Activated CD4-positive, CD25-positive, alpha-beta regulatory T cell treated with anti-CD3 and anti-CD28 coated beads, Interleukin-2, amount 50 U/mL, for 24 hours (primary cell): ENCODE results near the gene SLC1A4.
"Not testable (repeated sequence)": the region's sequence is repeated elsewhere in the genome, so short reads cannot be mapped to it uniquely, and the experiment has no call there.

Source experiments
- ATAC-seq, 2 donors: fragments of 150-1000 bp; cut with Tn5 transposase; one replicate each; pipeline ENCODE4 v1.10.0; 2021; ENCODE audit warnings: mild to moderate bottlenecking in 1 of 2, moderate library complexity in 1 of 2

SLC1A4 gene

DNA sequence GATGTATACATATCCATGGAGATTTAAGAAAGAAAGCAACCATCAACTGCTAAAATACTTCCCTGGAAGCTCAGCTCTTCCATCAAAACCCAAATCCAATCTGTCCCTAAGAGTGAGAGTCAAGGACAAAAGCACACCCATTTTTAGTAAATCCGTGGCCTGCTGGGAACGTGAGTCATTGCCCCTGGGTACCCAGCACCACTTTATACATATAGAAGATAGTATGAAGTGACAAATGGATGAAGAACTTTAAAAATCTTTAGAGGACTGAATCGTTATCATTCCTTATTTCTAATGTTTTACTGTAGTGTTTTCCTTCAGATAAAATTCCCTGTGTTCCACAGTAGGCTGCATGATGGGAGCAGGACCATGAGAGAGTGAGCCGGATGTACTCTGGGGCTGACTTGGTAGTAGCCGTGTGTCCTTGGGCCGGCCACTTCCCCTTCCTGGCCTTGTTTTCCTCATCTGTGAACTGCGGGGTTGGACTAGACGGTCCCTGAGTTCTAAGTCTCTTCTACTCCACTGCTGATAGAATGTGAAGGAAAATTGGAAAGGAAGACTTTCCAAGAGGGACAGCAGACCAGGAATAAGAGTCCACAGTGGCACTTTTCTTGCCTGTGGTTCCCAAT, 38.5 kb downstream of the SLC1A4 start:
- ATAC-seq = no peak

DNA sequence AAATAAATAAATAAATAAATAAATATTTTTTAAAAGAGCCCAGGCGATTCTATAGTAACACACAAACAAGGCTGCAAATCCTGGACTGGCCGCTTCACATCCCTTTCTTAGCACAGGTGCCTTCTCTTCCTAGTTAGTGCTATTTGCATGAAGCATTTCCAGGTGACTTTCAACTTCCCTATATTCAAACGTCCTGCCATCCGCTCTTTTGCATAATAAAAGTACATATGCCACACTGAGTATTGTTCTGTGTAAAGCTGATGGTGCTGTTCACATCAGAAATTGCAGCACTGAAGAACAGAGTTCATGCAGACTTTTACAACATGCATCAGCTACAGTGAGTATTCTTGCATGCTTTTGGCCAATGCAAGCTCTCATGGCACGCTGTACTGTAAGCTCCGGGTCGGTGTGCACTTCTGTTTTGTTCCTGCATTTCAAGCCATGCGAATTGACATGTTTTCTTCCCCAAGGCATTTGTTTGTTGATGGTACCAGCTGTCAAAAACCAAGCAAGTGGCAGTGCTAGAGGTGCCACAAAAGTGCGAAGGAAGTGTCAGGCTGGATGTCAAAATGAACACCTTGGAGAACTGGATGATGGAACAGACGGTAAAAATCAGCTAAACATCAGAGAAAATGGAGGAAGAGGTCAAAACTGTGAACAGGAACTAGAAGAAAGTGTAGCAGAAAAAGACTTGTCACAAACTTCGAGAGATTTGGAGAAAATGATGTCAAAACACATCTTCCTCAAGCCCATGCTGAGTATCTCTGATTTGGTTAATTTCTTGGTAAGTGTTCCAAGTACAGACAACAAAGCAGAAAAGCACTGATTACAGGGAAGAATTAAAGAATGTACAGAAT, 41.5 kb downstream of the SLC1A4 start:
- no peak for ATAC-seq

DNA sequence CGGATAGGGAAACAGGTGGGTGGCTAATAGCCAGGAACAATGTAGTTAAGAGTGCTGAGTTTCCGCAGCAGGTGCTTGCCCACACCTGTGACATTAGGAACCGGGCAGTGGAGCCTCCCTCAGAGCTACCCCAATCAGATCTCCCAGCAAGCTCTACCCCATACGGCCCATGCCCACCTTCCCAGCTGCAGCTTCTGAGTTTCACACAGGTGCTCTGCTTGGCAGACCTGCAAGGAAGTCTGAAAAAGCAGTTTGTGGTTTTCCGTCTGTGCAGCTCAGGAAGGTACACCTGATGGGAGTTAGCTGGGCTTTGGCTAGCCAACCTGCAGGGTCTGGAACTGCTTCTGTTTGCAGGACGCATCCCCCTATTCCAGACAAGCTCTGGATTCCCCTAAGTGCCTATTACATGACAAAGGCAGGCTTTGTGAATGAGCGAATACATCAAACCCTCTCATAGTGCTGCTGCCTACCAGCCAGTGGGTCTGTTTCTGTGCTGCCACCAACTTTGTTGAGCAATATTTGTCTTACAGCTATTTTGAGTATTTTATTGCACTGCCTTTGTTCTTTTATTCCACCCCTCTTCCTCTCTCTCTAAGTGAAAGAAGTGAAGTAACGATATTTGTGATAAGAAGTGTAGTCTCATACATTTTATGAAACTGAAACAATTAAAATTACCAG, 42.3 kb downstream of the SLC1A4 start:
- peak; percentile 73 to 80 for ATAC-seq

DNA sequence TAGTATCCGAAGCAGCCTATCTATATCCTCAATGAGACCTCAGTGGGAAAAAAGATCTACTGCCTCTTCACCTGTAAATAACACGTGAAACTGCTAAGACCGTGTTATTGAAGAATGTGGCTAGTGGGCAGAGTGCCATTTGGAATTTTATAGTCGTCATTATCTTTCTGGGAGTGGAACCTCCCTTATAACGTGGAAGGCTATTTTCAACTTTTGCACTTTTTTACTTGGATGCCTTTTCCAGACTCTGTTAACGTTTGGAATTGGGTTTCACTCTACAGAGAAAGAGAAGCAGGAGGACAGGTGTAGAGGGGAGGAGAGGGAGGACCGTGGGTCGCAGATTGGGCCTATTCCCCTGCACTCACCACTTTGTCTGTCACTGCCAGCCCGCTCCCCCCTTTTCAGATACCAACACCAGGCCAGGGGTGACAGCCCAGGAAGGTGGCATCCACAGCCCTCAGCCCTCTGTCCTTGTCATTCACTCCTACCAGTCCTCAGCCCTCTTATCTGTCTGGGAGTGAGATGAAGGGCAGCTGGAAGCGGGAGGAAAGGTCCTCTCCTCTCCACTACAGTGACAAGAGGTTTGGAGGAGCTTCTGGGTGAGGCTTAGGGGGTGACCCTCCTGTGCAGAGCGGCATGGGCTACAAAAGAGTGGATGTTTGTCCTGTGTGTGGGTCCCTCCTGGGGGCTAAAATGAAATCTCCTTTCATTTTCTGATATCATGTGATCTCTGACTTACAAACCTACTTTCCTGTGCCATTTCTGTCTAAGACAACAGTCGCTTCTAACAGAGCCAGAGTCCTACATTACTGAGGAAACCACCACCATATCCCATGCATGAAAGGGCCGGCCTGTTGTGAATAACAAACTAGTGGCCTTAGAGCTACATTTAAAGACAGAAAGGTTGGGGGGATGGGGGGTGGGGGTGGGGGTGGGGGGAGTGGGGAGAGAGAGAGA, 43.1 kb downstream of the SLC1A4 start:
- ATAC-seq = peak in 1 of 2 donors; percentile 6

- no peak for ATAC-seq
Observed at GRCh38 chr2:65033178-65033577, 44.0 kb downstream of the SLC1A4 start.

GRCh38 chr2:65033667-65034066, 44.5 kb downstream of the SLC1A4 start:
- not testable (repeated sequence) for ATAC-seq

GRCh38 chr2:65035351-65035943, 46.2 kb downstream of the SLC1A4 start:
- no peak for ATAC-seq

GRCh38 chr2:65037178-65037577, 48.0 kb downstream of the SLC1A4 start:
- no peak for ATAC-seq

DNA sequence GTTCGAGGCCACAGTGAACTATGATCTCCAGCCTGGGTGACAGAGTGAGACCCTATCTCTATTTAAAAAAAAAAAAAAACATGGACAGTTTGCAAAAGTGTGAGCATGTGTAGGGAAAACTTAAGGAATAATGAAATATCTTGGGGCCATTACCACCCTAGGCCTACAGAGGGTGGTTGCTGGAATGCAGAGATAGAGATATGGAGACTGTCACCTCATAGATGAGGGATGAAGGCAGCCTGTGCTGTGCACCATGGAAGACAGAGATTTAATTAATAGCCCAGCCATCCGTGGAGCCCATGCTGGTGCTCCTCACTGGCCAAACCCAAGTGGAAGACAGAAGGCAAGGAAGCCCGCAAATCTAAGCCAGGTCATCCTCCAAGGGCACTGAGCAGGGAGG, 50.4 kb downstream of the SLC1A4 start:
- no peak for ATAC-seq

- ATAC-seq = peak; percentile 70 to 88
Observed at GRCh38 chr2:65040400-65041261, 51.4 kb downstream of the SLC1A4 start.

DNA sequence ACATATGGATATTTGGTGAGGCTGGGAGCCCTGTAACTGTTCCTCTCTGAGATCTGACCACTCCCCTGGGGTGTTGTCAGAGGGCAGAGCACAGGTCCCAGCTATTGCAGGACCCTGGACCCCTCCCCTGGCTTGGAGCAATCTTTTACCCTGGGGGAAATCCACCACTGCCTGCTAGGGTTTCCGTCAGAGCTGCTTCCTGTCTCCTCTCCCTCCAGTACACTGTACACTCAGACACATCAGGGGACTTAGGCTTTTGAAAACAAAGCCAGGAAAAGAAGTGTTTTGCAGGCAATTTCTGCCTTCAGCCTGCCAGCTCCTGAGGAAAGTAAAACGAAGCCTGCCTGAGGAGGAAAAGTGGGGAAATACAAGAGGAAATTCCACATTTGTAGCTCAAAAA, 53.8 kb downstream of the SLC1A4 start:
- ATAC-seq = no peak

DNA sequence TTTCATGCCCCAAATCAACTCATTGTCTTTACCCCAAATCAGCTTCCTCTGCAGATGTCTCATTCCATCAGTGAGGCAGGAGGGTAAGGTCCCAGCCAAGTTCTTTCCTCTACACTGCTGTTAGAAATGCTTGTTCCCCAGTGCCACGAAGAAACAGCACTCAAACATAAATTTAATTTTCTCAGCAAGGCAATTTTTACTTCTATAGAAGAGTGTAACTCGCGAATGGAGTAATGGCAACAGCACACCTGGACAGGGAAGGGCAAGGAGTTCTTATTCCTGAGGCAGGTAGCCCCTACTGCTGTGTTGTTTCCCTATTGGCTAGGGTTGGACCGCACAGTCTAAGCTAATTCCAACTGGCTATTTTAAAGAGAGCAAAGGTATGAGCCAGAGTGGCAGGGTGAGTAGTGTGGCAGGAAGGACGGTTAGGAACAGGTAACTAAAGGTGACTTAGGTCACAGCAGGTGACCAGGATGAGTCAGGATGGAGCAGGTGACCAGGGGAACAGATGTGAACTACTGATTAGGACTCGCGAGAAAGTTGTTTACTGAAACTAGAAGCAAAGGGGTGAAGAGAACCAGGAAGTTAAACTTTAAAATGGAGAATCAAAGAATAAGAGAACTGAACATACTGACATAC, 55.0 kb downstream of the SLC1A4 start:
- no peak for ATAC-seq

DNA sequence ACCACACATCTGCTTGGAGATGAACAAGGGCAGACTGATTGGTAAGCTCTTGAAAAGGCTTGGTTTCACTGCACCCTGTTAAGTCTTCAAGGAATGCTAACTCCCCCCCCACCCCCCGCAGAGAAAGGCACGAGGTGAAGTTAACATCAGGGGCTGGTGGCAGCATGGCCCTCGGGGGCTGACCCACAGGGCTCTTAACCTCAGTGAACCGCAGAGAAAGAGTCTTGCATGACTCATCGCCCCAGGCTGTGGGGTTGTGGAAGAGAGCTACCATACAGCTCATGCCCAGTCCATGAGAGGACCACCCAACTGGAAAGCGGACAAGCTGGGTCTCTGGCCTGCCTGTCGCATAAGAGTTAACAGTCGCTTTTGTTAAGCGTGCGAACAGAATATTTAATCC, 56.5 kb downstream of the SLC1A4 start:
- no peak for ATAC-seq

DNA sequence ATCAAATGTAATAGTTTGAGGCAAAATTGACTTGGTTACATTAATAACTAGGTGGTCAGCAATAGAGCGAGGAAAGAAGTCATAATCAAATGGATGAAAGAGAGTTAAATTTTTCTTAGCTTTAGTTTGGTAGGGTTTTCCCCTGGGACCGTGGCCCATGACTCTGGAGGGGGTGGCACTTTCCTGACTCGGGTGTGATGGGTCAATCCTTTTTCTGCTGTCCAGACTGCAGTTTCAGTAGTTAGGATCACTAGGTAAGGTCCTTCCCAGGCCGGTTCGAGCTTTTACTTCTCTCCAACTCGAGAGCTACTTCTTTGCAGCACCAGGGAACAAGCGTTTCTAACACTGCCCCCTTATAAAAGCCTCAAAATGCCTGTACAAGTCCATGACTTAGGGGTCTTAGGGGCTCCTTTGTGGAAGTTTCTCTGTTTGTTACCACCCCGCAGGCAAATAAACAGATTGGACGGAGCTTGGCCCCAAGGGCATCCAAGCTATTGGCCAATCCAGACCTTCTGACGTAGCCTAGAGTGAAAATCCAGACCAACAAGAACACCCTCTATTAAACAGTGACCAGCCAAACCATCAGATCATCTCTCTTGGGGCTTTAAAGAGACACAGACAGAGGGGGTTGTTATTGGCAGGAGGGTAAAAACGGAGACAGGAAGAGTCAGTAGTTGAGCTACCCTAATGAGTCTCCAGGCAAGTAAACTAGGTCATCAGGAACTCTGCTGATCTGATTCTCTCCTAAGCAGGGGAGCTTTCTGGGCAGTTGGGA, 57.6 kb downstream of the SLC1A4 start:
- ATAC-seq = no peak

DNA sequence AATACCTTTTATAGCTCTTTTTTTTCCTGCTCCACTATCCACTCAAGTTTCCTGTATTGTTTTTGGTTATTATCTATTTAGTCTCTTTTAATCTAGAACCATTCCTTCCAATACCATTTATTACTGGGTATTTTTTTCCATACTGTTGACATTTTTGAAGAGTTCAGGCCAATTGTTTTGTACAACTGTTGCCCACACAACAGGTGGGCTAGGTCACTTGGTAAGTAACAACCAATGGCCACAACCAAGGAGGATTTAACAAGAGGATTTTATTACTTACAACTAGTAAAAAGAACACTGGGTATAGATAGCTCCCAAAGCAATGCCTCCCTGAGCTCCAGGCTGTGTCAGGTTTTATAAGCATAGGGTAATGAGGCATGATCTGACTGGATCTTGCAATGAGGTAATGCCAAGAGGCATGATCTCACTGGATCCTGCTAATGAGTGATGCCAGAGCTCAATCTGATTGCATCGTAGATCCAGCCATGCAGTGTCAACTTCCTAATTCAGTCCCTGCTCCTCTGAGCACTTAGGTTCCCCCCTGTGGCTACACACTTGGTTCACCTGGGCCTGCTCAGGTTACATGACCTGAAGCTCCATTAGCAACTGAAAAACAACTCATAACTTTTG, 59.9 kb downstream of the SLC1A4 start:
- ATAC-seq = no peak

DNA sequence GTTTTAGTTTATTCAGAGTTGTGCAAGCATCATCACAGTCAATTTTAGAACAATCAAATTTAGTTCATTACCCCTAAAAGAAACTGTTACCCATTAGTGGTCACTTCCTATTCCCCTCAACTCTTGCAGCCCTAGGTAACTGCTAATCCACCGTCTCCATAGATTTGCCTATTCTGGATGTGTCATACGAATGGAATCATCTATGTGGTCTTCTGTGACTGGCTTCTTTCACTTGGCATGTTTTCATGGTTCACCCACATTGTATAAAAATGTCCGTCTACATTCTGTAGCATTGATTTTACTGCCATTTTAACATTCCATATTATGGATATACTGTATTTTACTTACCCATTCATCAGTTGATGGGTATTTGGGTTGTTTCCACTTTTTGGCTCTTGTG, 61.7 kb downstream of the SLC1A4 start:
- ATAC-seq = no peak

DNA sequence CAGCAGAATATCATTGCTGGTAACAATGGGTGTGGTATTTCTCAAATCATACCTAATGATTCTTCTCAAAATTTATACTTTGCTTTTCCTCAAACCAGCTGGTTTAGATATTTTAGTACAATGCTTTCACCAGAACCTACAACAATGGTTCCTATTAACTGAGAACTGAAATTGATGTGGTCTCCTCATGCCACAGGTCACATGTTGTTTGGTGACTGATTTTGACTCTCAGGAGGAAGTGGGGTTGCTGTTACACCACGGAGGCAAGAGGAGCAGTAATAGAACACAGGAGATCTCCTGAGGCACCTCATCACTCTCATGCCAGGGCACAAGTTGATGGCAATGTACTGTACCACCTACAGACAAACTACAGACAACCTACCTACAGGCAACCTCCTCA, 64.0 kb downstream of the SLC1A4 start:
- peak; percentile 15 for ATAC-seq

GRCh38 chr2:65054749-65055421, 65.7 kb downstream of the SLC1A4 start:
- ATAC-seq = no peak
